ENCODE results near the gene EPB41L5.

- TF ChIP-seq GATA3 (IDR thresholded peaks at IDR 0.05; ENCODE audit: low read depth, low read length) (no peak), GATA2 (IDR thresholded peaks at IDR 0.05; ENCODE audit: low read depth, low read length) (no peak)
Measured at GRCh38 chr2:120227111-120227991, 214.5 kb downstream of the EPB41L5 start.

Data from SH-SY5Y (cell line).